Psoas muscle (tissue), 8 donors: ENCODE results near the gene ANP32A. TPM values are rescaled to one million over a fixed set of nuclear protein-coding genes. Genes with fewer than 3 reads are reported as not detected.
A peak's percentile ranks its signal among the peaks of the same experiment; 100 is the strongest.

Experiments
- ATAC-seq, 4 donors: fragments of 200-7000 bp; cut with Tn5 transposase; one replicate each; pipeline ENCODE4 v1.9.1; 2020; ENCODE audit warnings: moderate library complexity in 3 of 4, mild to moderate bottlenecking in 2 of 4
- DNase-seq, 2 donors: peaks; one replicate each; pipeline ENCODE4 v3.0.0-alpha.2; 2020
- H3K27ac ChIP-seq: fragments of 200-600 bp; one replicate; pipeline ENCODE4 v1.8.0; 2022
- H3K27me3 ChIP-seq, 3 donors: fragments of 200-600 bp in 1 of 3; one replicate each; pipeline versions ENCODE4 v1.6.1 to v1.8.0; 2013 to 2022; ENCODE audit warnings: low read length in 2 of 3, mild to moderate bottlenecking in 2 of 3, moderate library complexity in 1 of 3; ENCODE audit not compliant: insufficient read depth in 3 of 3
- H3K36me3 ChIP-seq, 2 donors: fragments of 200-600 bp in 1 of 2; one replicate each; pipeline versions ENCODE4 v1.6.1 to v1.8.0; 2013 to 2022; ENCODE audit warnings: low read depth in 1 of 2, mild to moderate bottlenecking in 1 of 2, moderate library complexity in 1 of 2; ENCODE audit not compliant: insufficient read depth in 1 of 2
- H3K4me1 ChIP-seq: fragments of 200-600 bp; one replicate; pipeline ENCODE4 v1.8.0; 2022
- H3K4me3 ChIP-seq: fragments of 200-600 bp; one replicate; pipeline ENCODE4 v1.8.0; 2022; ENCODE audit warnings: mild to moderate bottlenecking
- H3K9me3 ChIP-seq: fragments of 200-600 bp; one replicate; pipeline ENCODE4 v1.8.0; 2022
- CTCF ChIP-seq: fragments of 200-600 bp; IDR thresholded peaks from one replicate; pipeline ENCODE4 v1.8.0; 2022; ENCODE audit warnings: antibody characterized with exemption
- WGBS, 3 donors: extraction: QIAGEN DNeasy Blood & Tissue Kit; methylation state at CpG; one replicate each; pipeline versions ENCODE4 v1.1.6 to v1.1.7; 2013; 5-methylcytosine and 5-hydroxymethylcytosine counted together
- intact Hi-C, 2 donors: fragments of 100-400 bp; cut with DNase I; formaldehyde crosslinking; loops; one replicate each; pipeline versions ENCODE4 v1.11.0 to v1.14.2; 2022
- polyA plus RNA-seq, 3 donors: library from polyadenylated mRNA; stranded (reverse); fragments of 200-250 nt; gene quantifications; one replicate each; pipeline ENCODE4 v1.2.3, GENCODE V29; 2013
- total RNA-seq, 4 donors: library from RNA; stranded (reverse); fragmentation: NEBNext Ultra II Directional in 2 of 4; extraction: Animal tissue kit (Norgen Biotek cat#: 25700) in 2 of 4; gene quantifications; one replicate each; pipeline versions ENCODE4 v1.2.1 to v1.2.4, GENCODE V29; 2021 to 2023
- donor health status: healthy with polysubstance abuse.
- donor health status: DM: no; HTN: no; CAD: no; lungs with moderate emphysema.
- donor health status: Bipolar disorder and iron deficiency.
- donor health status: healthy.
- donor health status: DM: yes; HTN: yes; CAD: no.
- donor health status: DM: no; HTN: no; CAD: no.
- donor health status: DM: no; HTN: no; CAD: no.
- donor health status: DM: yes; HTN: yes; CAD: no.

Gene ANP32A
- total and polyA plus RNA-seq, 7 donors, result 56.7 to 98.2 (median 83.7) TPM

DNA sequence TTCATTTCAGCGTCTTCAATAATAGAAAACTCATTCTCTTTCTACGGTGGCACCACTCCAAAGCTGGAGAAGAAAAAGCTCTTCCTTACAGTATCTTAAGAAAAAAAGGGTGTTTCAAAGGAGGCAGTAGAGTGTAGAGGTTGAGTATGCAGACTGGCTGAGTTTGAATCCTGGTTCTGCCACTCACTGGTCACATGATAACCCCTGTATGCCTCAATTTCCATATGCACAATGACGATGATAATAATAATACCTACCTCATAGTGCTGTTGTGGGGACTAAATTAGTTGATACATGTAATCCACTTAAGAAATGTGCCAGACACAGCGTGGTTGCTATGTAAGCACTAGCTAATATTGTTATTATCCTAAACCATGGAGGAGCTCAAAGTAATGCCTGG is 4.5 kb downstream of the ANP32A start:
- H3K9me3 ChIP-seq, result no peaks in the 10 kb centered on the region
- 67 to 79% (median 70%) methylated on average over 4 of the region's 4 CpGs for WGBS, 3 donors
- intact Hi-C loops, result no loop called here
- peak overlapping the region; percentile 99 for H3K27ac ChIP-seq
- H3K27me3 ChIP-seq, result no peaks in the 10 kb centered on the region
- peak overlapping the region; percentile 86 for H3K4me3 ChIP-seq
- ATAC-seq (no peak), DNase-seq (no peak)
- no peaks in the 10 kb centered on the region for H3K36me3 ChIP-seq
- H3K4me1 ChIP-seq, result peaks cover 52% of the 10 kb centered on the region
- no peak for TF ChIP-seq CTCF

DNA sequence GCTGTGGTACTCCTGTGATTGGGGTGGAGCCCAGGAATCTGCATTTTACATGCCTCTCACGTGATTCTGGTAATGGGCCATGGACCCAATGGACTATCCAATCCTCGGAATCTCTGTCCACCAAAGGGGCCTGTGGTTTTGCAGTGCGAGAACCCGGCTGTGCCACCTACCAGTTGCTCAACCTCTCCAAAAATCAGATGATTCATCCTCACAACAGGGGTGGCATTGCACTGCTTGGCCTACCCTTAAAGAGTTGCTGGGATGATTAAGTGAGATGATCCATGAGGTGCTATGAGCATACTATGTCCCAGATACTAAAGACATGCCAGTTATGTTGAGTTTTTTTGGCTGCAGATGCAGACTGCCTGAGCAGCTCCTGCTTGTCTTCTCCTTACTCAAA is 5.1 kb downstream of the ANP32A start:
- H3K4me1 ChIP-seq, result peaks cover 52% of the 10 kb centered on the region
- no peak for TF ChIP-seq CTCF
- no peaks in the 10 kb centered on the region for H3K9me3 ChIP-seq

GRCh38 chr15:68814596-68814995 is 6.1 kb downstream of the ANP32A start:
- Histone ChIP-seq H3K27me3 (no peaks in the 10 kb centered on the region), H3K36me3 (no peaks in the 10 kb centered on the region), H3K4me3 (no peak overlapping the region), H3K9me3 (no peaks in the 10 kb centered on the region), H3K27ac (no peak overlapping the region), H3K4me1 (peaks cover 55% of the 10 kb centered on the region)
- ATAC-seq (no peak), DNase-seq (no peak)
- intact Hi-C loops, result no loop called here
- 64 to 85% (median 73%) methylated on average over 6 of the region's 6 CpGs for WGBS, 3 donors
- TF ChIP-seq CTCF, result no peak

More for the DNA sequence above, 5.1 kb downstream of the ANP32A start:
- ATAC-seq (peak in 3 of 4 donors; percentile 28 to 68 (median 66)), DNase-seq (no peak)
- Histone ChIP-seq H3K27ac (peak overlapping the region; percentile 99), H3K36me3 (no peaks in the 10 kb centered on the region), H3K27me3 (no peaks in the 10 kb centered on the region), H3K4me3 (no peak overlapping the region)
- WGBS, 3 donors, result 54 to 74% (median 60%) methylated on average over 4 of the region's 4 CpGs
- intact Hi-C loops, result no loop called here

DNA sequence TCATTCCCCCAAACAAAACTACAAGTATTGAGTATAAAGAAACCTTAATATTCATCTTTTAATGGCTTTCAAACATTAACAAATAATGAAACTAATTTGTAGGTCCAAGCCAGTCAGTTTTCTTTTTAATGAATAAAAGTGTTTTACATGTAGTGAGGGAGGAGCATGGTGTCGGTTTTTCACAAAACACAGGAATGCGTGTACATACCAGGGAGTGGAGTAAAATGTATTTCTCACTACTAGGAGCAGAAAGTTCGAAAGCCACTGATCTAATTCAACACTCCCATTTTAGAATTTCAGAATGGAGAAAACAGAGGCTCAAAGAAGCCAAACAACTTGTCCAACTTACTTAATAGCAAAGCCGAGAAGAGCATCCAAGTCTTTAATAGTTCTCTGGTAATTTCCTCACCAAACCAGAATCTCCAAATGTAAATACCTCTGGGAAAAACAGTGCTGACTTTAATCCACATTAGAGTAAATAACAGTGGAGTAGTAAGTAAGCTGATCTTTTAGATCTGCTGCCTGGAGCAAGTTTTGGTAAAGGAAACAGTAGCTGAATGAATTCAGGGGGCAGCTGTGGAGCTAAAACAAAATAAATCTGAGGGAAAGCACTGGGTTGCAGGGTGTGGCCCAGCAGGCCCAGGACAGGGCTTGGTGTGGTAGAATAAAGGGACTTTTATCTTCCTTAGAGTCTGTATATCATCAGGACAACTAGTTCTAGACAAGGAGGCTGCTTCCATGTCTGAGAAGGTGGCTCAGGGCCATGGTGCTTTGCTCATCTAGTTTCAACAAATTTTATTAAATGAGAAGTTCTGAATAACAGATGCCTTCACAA is 7.9 kb downstream of the ANP32A start:
- H3K4me1 ChIP-seq, result peaks cover 70% of the 10 kb centered on the region
- 37 to 51% (median 41%) methylated on average over 4 of the region's 4 CpGs for WGBS, 3 donors
- no peak for DNase-seq
- intact Hi-C loops, result no loop called here
- no peak for ATAC-seq
- no peaks in the 10 kb centered on the region for H3K36me3 ChIP-seq
- H3K9me3 ChIP-seq, result no peaks in the 10 kb centered on the region
- no peak overlapping the region for H3K4me3 ChIP-seq
- H3K27me3 ChIP-seq, result no peaks in the 10 kb centered on the region
- TF ChIP-seq CTCF, result no peak
- H3K27ac ChIP-seq, result no peak overlapping the region
